CD4-positive, alpha-beta T cell treated with Interferon alpha-2 for 1 hour (primary cell): Measurements from ENCODE around the gene IL36RN.
"Not testable (repeated sequence)": the region's sequence is repeated elsewhere in the genome, so short reads cannot be mapped to it uniquely, and the experiment has no call there.

Source experiments
- DNase-seq, 2 donors: peaks; one replicate each; pipeline ENCODE4 v3.0.0-alpha.2; 2020 to 2022

IL36RN gene

GRCh38 chr2:113075600-113075999, 16.6 kb downstream of the IL36RN start:
- DNase-seq: no peak

- no peak for DNase-seq
These were observed 18.1 kb downstream of the IL36RN start for GRCh38 chr2:113076954-113077669.

GRCh38 chr2:113077921-113078320, 18.9 kb downstream of the IL36RN start:
- DNase-seq: no peak

- no peak for DNase-seq
These were observed 19.4 kb downstream of the IL36RN start for GRCh38 chr2:113078350-113078839.

DNA sequence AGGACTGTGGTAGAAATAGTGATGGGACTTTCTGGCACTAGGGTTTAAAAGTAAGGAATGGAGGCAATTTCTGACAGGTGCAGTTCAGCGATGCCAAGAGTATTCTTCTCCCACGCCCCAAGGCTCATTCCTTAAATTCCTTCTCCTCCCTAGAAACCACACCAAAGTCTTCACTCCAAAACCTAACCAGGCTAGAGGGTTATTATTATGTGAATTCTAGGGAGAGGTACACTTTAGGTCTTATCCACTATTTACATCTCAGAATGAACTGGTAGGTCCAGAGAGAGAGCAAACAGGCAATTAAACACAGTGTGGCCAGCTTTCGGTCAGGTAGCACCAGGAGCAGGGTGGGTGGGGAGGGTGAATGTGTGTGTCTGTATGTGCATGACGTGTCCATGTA, 20.1 kb downstream of the IL36RN start:
- DNase-seq: no peak

DNA sequence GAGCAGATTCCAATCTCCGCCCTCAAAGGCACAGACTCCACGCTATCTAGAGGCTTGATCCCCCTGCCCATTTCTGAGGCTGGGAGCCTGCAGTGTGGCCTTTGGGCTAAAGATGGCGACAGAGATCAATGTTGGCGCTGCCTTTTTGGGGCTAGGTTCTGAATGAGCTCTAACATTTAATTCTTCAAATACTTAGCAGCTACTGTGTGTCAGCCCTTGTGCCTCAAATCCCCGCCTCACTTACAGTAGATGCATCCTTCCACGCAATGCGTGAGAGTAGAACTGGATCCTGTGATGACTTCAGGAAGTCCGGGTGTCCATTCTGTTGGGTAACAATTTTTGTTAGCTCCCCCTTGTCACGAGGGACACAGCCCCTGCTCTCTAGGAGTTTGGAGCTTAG, 21.1 kb downstream of the IL36RN start:
- DNase-seq: peak; percentile 25 to 43

DNA sequence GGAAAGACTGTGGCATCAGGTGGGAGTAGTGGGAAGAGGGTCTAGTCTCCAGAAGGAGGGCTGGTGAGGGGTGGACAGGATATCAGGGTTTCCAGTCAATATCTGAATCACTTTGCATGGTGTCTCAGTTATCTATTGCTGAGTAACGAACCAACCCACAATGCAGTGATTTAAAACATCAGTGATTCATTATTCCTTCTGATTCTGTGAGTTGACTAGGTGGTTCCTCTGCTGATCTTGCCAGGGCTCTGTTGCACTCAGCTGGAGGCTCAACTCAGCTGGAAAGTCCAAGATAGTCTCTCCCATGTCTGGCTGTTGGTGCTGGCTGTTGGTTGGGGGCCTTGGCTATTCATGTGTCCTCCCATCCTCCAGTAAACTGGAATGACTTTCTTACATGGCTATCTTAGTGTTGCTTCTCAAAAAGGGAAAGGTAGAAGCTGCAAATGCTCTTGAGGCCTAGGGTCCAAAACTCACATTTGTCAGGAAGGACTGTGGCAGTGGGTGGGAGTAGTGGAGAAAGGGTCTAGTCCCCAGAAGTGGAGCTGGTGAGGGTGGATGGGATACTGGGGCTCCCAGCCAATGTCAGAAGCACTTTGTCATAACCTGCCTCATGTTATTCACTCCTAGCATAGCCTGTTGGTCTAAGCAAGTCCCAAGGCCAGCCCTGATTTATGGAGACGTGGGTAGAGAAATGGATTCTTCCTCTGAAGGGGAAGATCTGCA, 22.7 kb downstream of the IL36RN start:
- DNase-seq: no peak

GRCh38 chr2:113083296-113083695, 24.3 kb downstream of the IL36RN start:
- DNase-seq: peak in 1 of 2 donors; percentile 34

- DNase-seq: peak in 1 of 2 donors; percentile 34
These were observed 25.4 kb downstream of the IL36RN start for GRCh38 chr2:113084249-113085000.

GRCh38 chr2:113085542-113085941, 26.5 kb downstream of the IL36RN start:
- DNase-seq: no peak

GRCh38 chr2:113088213-113088992, 29.4 kb downstream of the IL36RN start:
- no peak for DNase-seq

GRCh38 chr2:113089916-113090315, 30.9 kb downstream of the IL36RN start:
- no peak for DNase-seq

- DNase-seq: no peak
These were observed 32.4 kb downstream of the IL36RN start for GRCh38 chr2:113091231-113091896.

DNA sequence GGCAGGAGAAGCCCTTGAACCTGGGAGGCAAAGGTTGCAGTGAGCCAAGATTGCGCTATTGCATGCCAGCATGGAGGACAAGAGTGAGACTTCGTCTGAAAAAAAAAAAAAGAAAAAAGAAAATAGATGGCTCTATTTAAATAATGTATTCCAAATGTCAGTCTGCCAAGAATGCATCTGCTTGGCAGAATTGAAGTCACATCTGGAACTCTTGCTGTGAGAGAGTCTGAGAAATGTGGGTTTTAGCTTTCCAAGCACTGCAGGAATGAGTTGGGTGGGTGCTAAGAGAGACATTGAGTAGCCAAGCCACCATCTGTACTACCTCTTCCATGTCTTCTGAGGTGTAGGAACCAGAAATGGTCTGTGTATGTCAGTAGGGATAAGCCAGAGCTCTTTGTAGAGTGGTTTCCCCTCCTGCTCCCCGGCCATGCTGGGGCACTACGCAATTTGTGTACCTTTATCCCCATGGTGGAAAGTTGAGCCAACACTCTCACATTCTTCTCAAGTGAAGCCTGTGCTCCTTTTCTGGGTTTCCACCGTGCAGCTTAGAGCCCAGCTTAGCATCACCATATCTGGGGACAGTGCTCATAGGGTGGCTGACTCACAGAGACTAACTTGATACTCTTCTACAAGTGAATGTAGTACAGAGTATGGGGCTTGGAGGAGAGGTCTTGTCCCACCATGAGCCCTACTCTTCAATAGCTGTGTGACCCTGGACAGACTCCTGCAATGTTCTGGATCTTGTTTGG, 34.0 kb downstream of the IL36RN start:
- no peak for DNase-seq

DNA sequence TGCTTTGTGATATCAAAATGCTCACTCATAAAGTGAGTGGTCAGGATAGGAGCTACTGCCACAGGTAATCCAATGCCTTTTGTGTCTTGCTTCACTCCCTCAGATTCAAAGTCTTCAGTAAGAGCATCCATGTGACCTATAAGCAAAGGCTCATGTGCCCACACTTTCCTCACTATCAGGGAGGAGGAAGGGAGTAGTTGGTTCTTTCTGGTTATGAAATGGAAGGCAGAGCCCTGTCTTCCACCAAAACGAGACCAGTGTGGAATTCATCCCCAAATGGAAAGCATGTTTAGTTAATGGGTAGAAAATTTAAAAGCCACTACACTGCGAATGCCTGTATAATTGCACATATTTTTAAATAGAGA, 34.6 kb downstream of the IL36RN start:
- DNase-seq: no peak

DNA sequence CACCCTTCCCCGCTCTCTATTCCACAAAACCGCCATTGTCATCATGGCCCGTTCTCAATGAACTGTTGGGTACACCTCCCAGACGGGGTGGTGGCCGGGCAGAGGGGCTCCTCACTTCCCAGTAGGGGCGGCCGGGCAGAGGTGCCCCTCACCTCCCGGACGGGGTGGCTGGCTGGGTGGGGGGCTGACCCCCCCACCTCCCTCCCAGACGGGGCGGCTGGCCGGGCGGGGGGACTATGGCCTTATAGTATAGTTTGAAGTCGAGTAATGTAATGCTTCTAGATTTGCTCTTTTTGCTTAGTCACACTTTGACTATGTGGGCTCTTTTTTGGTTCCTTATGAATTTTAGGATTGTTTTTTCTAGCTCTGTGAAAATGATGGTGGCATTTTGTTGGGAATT, 37.3 kb downstream of the IL36RN start:
- DNase-seq: not testable (repeated sequence)

- not testable (repeated sequence) for DNase-seq
These were observed 38.0 kb downstream of the IL36RN start for GRCh38 chr2:113096842-113097618.

DNA sequence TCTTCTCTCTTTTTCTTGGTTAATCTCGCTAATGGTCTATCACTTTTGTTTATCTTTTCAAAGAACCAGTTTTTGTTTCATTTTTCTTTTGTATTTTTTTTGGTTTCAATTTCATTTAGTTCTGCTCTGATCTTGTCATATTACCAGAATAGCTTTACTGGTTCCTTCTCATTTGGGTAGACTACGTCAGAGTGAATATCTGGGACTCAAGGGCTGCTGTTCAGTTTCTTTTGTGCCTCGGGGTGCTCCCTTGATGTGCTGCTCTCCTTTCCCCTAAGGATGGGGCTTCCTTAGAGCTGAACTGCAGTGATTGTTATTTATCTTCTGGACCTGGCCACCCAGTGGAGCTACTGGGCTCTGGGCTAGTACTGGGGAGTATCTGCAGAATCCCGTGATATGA, 39.0 kb downstream of the IL36RN start:
- DNase-seq: peak; percentile 15 to 59

DNA sequence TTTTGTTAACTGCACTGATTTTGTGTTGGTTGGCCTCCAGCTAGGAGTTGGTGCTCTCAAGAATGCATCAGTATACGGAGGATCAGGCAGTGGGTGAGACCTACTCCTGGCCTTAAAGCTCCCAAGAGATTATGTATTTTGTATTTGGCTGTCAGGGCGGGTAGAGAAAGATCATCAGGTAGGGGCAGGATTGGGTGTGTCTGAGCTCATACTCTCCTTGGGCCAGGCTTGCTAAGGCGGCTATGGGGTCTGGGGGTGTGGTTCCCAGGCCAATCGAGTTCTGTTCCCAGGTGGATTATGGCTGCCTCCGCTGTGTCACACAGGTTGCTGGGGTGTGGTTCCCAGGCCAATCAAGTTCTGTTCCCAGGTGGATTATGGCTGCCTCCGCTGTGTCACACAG, 39.5 kb downstream of the IL36RN start:
- DNase-seq: no peak

GRCh38 chr2:113102133-113102532, 43.1 kb downstream of the IL36RN start:
- DNase-seq: no peak

DNA sequence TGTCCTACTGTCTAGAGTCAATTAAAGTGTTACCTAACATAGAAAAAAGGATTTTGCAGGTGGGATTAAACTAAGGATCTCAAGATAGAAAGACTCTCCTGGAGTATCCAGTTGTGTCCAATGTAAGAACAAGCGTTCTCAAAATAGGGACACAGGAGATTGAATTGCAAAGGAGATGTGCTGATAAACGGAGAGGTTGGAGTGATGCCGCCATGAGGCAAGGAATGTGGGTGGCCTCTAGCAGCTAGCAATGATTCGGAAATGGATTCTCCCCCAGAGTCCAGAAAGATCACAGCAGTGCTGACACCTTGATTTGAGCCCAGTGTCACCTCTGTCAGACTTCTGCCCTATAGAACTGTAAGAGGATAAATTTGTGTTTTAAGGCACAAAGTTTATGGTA, 44.3 kb downstream of the IL36RN start:
- DNase-seq: no peak
